Panc1 (cell line): ENCODE results near the gene PARP9. TPM values are rescaled to one million over a fixed set of nuclear protein-coding genes. Genes with fewer than 3 reads are reported as not detected.

Experiments
- ATAC-seq: fragments of 200-7000 bp; cut with Tn5 transposase; 2 replicates; pipeline ENCODE4 v1.9.1; 2020; ENCODE audit warnings: mild to moderate bottlenecking, moderate library complexity
- BruUV-seq: library from RNA; stranded (reverse); fragments of 400-500 nt; replicated peaks from 2 replicates; lab custom pipeline; 2021; lab: Mats Ljungman, UMichigan
- CTCF ChIA-PET: fragments of 300-600 bp; sonication (Branson Sonifier 250); formaldehyde crosslinking; loops from one replicate; lab custom pipeline; 2022; ENCODE audit warnings: antibody characterized with exemption; lab: Charles Lee
- POLR2A ChIA-PET: fragments of 300-600 bp; sonication (Branson Sonifier 250); formaldehyde crosslinking; loops from one replicate; lab custom pipeline; 2022; ENCODE audit warnings: antibody characterized with exemption; lab: Charles Lee
- DNase-seq: peaks from one replicate; pipeline ENCODE4 v3.0.0-alpha.2; 2010; ENCODE audit warnings: low read depth, low spot score
- H3K27ac ChIP-seq: 2 replicates; pipeline ENCODE4 v1.5.1; 2011; ENCODE audit warnings: mild to moderate bottlenecking, low read length, inconsistent platforms
- H3K27me3 ChIP-seq: fragments of 200-500 bp; sonication (Bioruptor generic); 2 replicates; pipeline ENCODE4 v1.6.0; 2014; ENCODE audit warnings: low read length, inconsistent platforms; ENCODE audit not compliant: control insufficient read depth, insufficient read depth
- H3K36me3 ChIP-seq: fragments of 200-500 bp; sonication (Bioruptor generic); 2 replicates; pipeline ENCODE4 v1.5.1; 2014; ENCODE audit warnings: inconsistent platforms, mild to moderate bottlenecking, low read length, moderate library complexity; ENCODE audit not compliant: control insufficient read depth, insufficient read depth
- H3K4me1 ChIP-seq: 2 replicates; pipeline ENCODE4 v1.5.1; 2011; ENCODE audit warnings: inconsistent platforms, mild to moderate bottlenecking, low read length, moderate library complexity; ENCODE audit not compliant: control insufficient read depth, insufficient read depth
- H3K4me3 ChIP-seq, 2 experiments: 2 replicates each; pipeline ENCODE4 v1.5.1; 2011 to 2012; ENCODE audit warnings: low read depth in 2 of 2, low read length in 2 of 2, mild to moderate bottlenecking in 2 of 2, inconsistent platforms in 1 of 2, moderate library complexity in 1 of 2
- H3K9me3 ChIP-seq: fragments of 200-500 bp; sonication (Bioruptor generic); 2 replicates; pipeline ENCODE4 v1.5.1; 2014; ENCODE audit warnings: low read depth, mild to moderate bottlenecking, inconsistent platforms, low read length, moderate library complexity; ENCODE audit not compliant: control insufficient read depth, insufficient read depth
- CTCF ChIP-seq: fragments of 450-650 bp; IDR thresholded peaks from 2 replicates; pipeline ENCODE4 v1.5.1; 2017; ENCODE audit warnings: mild to moderate bottlenecking
- POLR2AphosphoS5 ChIP-seq: IDR thresholded peaks from 2 replicates; pipeline ENCODE4 v1.6.1; 2012; ENCODE audit warnings: mild to moderate bottlenecking, low read depth, low read length, moderate library complexity
- SIN3A ChIP-seq: IDR thresholded peaks from 2 replicates; pipeline ENCODE4 v1.6.1; 2012; ENCODE audit warnings: low read depth, mild to moderate bottlenecking, low read length, moderate library complexity, borderline replicate concordance; ENCODE audit not compliant: insufficient read depth
- TCF7L2 ChIP-seq: IDR thresholded peaks from 2 replicates; pipeline ENCODE4 v1.6.1; 2011; ENCODE audit warnings: mild to moderate bottlenecking, low read depth, low read length, inconsistent platforms
- in situ Hi-C: cut with HindIII; loops from 2 replicates; pipeline ENCODE4 v1.10.0; 2016; ENCODE audit warnings: low sequenced_read_pairs, low pct_unique_long_range_greater_than_20kb
- intact Hi-C: fragments of 100-400 bp; cut with micrococcal nuclease; formaldehyde crosslinking; loops from one replicate; pipeline ENCODE4 v1.10.0; 2022; ENCODE audit not compliant: unreplicated experiment
- total RNA-seq: library from RNA; stranded (reverse); gene quantifications from one replicate; pipeline ENCODE4 v1.2.1, GENCODE V29; 2021; ENCODE audit not compliant: unreplicated experiment
- TF ChIP-seq, protein P1 (sequence below), 2 experiments: IDR thresholded peaks; 2 replicates each; pipeline ENCODE4 v1.6.1; 2011 to 2012; ENCODE audit warnings: low read depth in 2 of 2, control low read depth in 1 of 2, low read length in 1 of 2, mild to moderate bottlenecking in 1 of 2, moderate library complexity in 1 of 2; ENCODE audit not compliant: insufficient read depth in 1 of 2

The PARP9 gene
- total RNA-seq, 1 experiment from 2014 or later = 14.5 TPM

- H3K36me3 ChIP-seq = no peaks in the 10 kb centered on the region
- H3K27me3 ChIP-seq = no peaks in the 10 kb centered on the region
- H3K9me3 ChIP-seq = no peaks in the 10 kb centered on the region
- no peak overlapping the region for H3K4me3 ChIP-seq
- TF ChIP-seq TCF7L2 (no peak), SIN3A (no peak), POLR2AphosphoS5 (no peak), CTCF (no peak)
- TF ChIP-seq, protein P1, sequence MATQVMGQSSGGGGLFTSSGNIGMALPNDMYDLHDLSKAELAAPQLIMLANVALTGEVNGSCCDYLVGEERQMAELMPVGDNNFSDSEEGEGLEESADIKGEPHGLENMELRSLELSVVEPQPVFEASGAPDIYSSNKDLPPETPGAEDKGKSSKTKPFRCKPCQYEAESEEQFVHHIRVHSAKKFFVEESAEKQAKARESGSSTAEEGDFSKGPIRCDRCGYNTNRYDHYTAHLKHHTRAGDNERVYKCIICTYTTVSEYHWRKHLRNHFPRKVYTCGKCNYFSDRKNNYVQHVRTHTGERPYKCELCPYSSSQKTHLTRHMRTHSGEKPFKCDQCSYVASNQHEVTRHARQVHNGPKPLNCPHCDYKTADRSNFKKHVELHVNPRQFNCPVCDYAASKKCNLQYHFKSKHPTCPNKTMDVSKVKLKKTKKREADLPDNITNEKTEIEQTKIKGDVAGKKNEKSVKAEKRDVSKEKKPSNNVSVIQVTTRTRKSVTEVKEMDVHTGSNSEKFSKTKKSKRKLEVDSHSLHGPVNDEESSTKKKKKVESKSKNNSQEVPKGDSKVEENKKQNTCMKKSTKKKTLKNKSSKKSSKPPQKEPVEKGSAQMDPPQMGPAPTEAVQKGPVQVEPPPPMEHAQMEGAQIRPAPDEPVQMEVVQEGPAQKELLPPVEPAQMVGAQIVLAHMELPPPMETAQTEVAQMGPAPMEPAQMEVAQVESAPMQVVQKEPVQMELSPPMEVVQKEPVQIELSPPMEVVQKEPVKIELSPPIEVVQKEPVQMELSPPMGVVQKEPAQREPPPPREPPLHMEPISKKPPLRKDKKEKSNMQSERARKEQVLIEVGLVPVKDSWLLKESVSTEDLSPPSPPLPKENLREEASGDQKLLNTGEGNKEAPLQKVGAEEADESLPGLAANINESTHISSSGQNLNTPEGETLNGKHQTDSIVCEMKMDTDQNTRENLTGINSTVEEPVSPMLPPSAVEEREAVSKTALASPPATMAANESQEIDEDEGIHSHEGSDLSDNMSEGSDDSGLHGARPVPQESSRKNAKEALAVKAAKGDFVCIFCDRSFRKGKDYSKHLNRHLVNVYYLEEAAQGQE (IDR thresholded peaks at IDR 0.05; ENCODE audit: insufficient read depth in 1 of 2, low read depth in 2 of 2, low read length in 1 of 2) = no peak
- H3K4me1 ChIP-seq = peaks cover 4% of the 10 kb centered on the region; the same call in 1 of the 2 replicates
- no peak overlapping the region for H3K27ac ChIP-seq
- POLR2A ChIA-PET = no interaction called here
- no TSS peak for BruUV-seq
- DNase-seq (no peak), ATAC-seq (no peak)
- CTCF ChIA-PET = no interaction called here
- intact Hi-C loops = no loop called here
- in situ Hi-C loops = no loop called here
Measured at GRCh38 chr3:122535964-122536631, 28.0 kb downstream of the PARP9 start.

DNA sequence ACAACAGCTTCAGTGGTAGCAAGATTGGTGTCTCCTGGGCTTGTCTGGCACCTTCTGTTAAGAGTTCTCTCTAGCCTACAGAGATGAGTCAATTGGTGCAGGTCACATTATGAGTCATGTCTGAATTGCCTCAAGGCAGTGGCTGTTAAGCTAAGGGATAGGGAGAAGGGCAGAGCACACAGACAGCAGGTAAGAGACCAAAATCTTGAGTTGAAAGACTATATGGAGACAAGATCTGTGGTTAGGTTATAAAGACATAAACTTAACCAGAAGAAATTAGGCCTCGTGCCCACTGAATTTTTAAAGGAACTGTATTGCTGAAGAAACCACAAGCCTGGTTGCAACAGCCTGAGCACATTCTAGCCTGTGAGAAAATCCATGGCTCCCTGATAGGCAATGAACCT, 30.2 kb downstream of the PARP9 start:
- Histone ChIP-seq H3K27ac (no peak overlapping the region), H3K4me3 (no peak overlapping the region), H3K9me3 (no peaks in the 10 kb centered on the region), H3K27me3 (no peaks in the 10 kb centered on the region), H3K36me3 (no peaks in the 10 kb centered on the region), H3K4me1 (peaks cover 4% of the 10 kb centered on the region; the same call in 1 of the 2 replicates)
- TF ChIP-seq SIN3A (no peak), TCF7L2 (no peak), CTCF (no peak), POLR2AphosphoS5 (no peak)
- TF ChIP-seq, protein P1 (IDR thresholded peaks at IDR 0.05; ENCODE audit: insufficient read depth in 1 of 2, low read depth in 2 of 2, low read length in 1 of 2) = no peak
- ChIA-PET POLR2A (interaction anchor here (0.5 kb wide), 1 partner anchor 146 kb away, joined by 16 read pairs; no protein-coding TSS in a partner anchor), CTCF (interaction anchor here (0.7 kb wide), 1 partner anchor 20 kb away, joined by 3 read pairs; no protein-coding TSS in a partner anchor)
- DNase-seq (peak; percentile 76), ATAC-seq (peak; percentile 100)
- no TSS peak for BruUV-seq
- intact Hi-C loops (no loop called here), in situ Hi-C loops (no loop called here)
